HUES6 (cell line): ENCODE results near the gene KLHL36.
"Not testable (repeated sequence)": the region's sequence is repeated elsewhere in the genome, so short reads cannot be mapped to it uniquely, and the experiment has no call there.

Source experiments
- H3K27ac ChIP-seq: 2 replicates; pipeline ENCODE4 v1.7.0; 2013; ENCODE audit warnings: low read depth, mild to moderate bottlenecking, low read length, inconsistent platforms
- H3K27me3 ChIP-seq: 2 replicates; pipeline ENCODE4 v1.6.1; 2013; ENCODE audit warnings: low read length; ENCODE audit not compliant: control insufficient read depth, insufficient read depth
- H3K36me3 ChIP-seq: 2 replicates; pipeline ENCODE4 v1.6.1; 2013; ENCODE audit warnings: low read length; ENCODE audit not compliant: control insufficient read depth, insufficient read depth
- H3K4me1 ChIP-seq: 2 replicates; pipeline ENCODE4 v1.6.1; 2013; ENCODE audit warnings: low read length; ENCODE audit not compliant: control insufficient read depth, insufficient read depth
- H3K4me3 ChIP-seq: 2 replicates; pipeline ENCODE4 v1.5.1; 2013; ENCODE audit warnings: low read depth, low read length
- H3K9ac ChIP-seq: one replicate; pipeline ENCODE4 v1.6.1; 2013; ENCODE audit warnings: mild to moderate bottlenecking, low read length
- H3K9me3 ChIP-seq: 2 replicates; pipeline ENCODE4 v1.6.1; 2013; ENCODE audit warnings: low read depth, low read length; ENCODE audit not compliant: control insufficient read depth, insufficient read depth

Gene KLHL36

GRCh38 chr16:84616515-84616914, 31.8 kb upstream of the KLHL36 start:
- no peaks in the 10 kb centered on the region for H3K9me3 ChIP-seq
- peaks cover 9% of the 10 kb centered on the region for H3K27me3 ChIP-seq
- H3K4me3 ChIP-seq: peak overlapping the region; percentile 90
- no peak overlapping the region for H3K27ac ChIP-seq
- H3K4me1 ChIP-seq: peaks cover 35% of the 10 kb centered on the region
- H3K9ac ChIP-seq: peak overlapping the region; percentile 79
- H3K36me3 ChIP-seq: peaks cover 25% of the 10 kb centered on the region

GRCh38 chr16:84617041-84617790, 31.1 kb upstream of the KLHL36 start:
- Histone ChIP-seq H3K36me3 (peaks cover 19% of the 10 kb centered on the region; the same call in 1 of the 2 replicates), H3K9me3 (no peaks in the 10 kb centered on the region), H3K27me3 (peaks cover 9% of the 10 kb centered on the region), H3K4me1 (peaks cover 40% of the 10 kb centered on the region), H3K4me3 (peak overlapping the region; percentile 90), H3K9ac (peak overlapping the region; percentile 79), H3K27ac (no peak overlapping the region)

- H3K9me3 ChIP-seq: no peaks in the 10 kb centered on the region
- H3K4me3 ChIP-seq: peak within 1 kb of the TSS; percentile 90
- H3K4me1 ChIP-seq: peaks cover 40% of the 10 kb centered on the region
- H3K27me3 ChIP-seq: peaks cover 9% of the 10 kb centered on the region
- peaks cover 19% of the 10 kb centered on the region; the same call in 1 of the 2 replicates for H3K36me3 ChIP-seq
- H3K9ac ChIP-seq: peak within 1 kb of the TSS; percentile 79
- peak within 1 kb of the TSS; percentile 80 for H3K27ac ChIP-seq
Measured at GRCh38 chr16:84617791-84618580, 30.3 kb upstream of the KLHL36 start, which contains the start of gene COTL1. Gene COTL1, minus strand, starts transcription at chr16:84618078. Its CDS starts 164 bp downstream, at chr16:84617914.

GRCh38 chr16:84618581-84619460, 29.5 kb upstream of the KLHL36 start:
- peak overlapping the region; percentile 80 for H3K27ac ChIP-seq
- H3K4me1 ChIP-seq: peaks cover 40% of the 10 kb centered on the region

GRCh38 chr16:84620913-84621312, 27.4 kb upstream of the KLHL36 start:
- peaks cover 20% of the 10 kb centered on the region for H3K4me1 ChIP-seq

More at GRCh38 chr16:84618581-84619460, 29.5 kb upstream of the KLHL36 start:
- H3K27me3 ChIP-seq: peaks cover 9% of the 10 kb centered on the region
- H3K36me3 ChIP-seq: peaks cover 12% of the 10 kb centered on the region; the same call in 1 of the 2 replicates
- H3K4me3 ChIP-seq: peak overlapping the region; percentile 90
- H3K9me3 ChIP-seq: no peaks in the 10 kb centered on the region
- peak overlapping the region; percentile 77 for H3K9ac ChIP-seq

GRCh38 chr16:84625556-84625955, 22.8 kb upstream of the KLHL36 start:
- peaks cover 10% of the 10 kb centered on the region for H3K4me1 ChIP-seq
- no peak overlapping the region for H3K9ac ChIP-seq
- H3K27me3 ChIP-seq: no peaks in the 10 kb centered on the region
- no peak overlapping the region for H3K4me3 ChIP-seq
- no peaks in the 10 kb centered on the region for H3K36me3 ChIP-seq
- H3K9me3 ChIP-seq: no peaks in the 10 kb centered on the region
- no peak overlapping the region for H3K27ac ChIP-seq

More at GRCh38 chr16:84620913-84621312, 27.4 kb upstream of the KLHL36 start:
- not testable (repeated sequence) for H3K9ac ChIP-seq, H3K36me3 ChIP-seq, H3K9me3 ChIP-seq, H3K4me3 ChIP-seq, H3K27me3 ChIP-seq, H3K27ac ChIP-seq

GRCh38 chr16:84628226-84628731, 20.0 kb upstream of the KLHL36 start:
- Histone ChIP-seq H3K27ac (no peak overlapping the region), H3K4me3 (no peak overlapping the region), H3K9ac (no peak overlapping the region), H3K36me3 (no peaks in the 10 kb centered on the region), H3K9me3 (no peaks in the 10 kb centered on the region), H3K4me1 (peaks cover 6% of the 10 kb centered on the region), H3K27me3 (no peaks in the 10 kb centered on the region)

- Histone ChIP-seq H3K4me1 (peaks cover 6% of the 10 kb centered on the region), H3K9ac (no peak overlapping the region), H3K4me3 (no peak overlapping the region), H3K36me3 (no peaks in the 10 kb centered on the region), H3K9me3 (no peaks in the 10 kb centered on the region), H3K27me3 (no peaks in the 10 kb centered on the region), H3K27ac (no peak overlapping the region)
Measured at GRCh38 chr16:84629580-84629979, 18.7 kb upstream of the KLHL36 start.

- peaks cover 6% of the 10 kb centered on the region for H3K4me1 ChIP-seq
- no peaks in the 10 kb centered on the region for H3K36me3 ChIP-seq
- no peak overlapping the region for H3K9ac ChIP-seq
- H3K9me3 ChIP-seq: no peaks in the 10 kb centered on the region
- no peaks in the 10 kb centered on the region for H3K27me3 ChIP-seq
- no peak overlapping the region for H3K27ac ChIP-seq
- H3K4me3 ChIP-seq: no peak overlapping the region
Measured at GRCh38 chr16:84630009-84630408, 18.3 kb upstream of the KLHL36 start.

- Histone ChIP-seq H3K36me3 (no peaks in the 10 kb centered on the region), H3K4me3 (no peak overlapping the region), H3K4me1 (peaks cover 6% of the 10 kb centered on the region), H3K9ac (no peak overlapping the region), H3K27me3 (no peaks in the 10 kb centered on the region), H3K27ac (no peak overlapping the region), H3K9me3 (no peaks in the 10 kb centered on the region)
Measured at GRCh38 chr16:84630446-84631152, 17.7 kb upstream of the KLHL36 start.
